Esophagus mucosa (tissue), 1 donor: ENCODE data around the gene BUB1. TPM values are rescaled to one million over a fixed set of nuclear protein-coding genes. Genes with fewer than 3 reads are reported as not detected.
"Not testable (repeated sequence)": the region's sequence is repeated elsewhere in the genome, so short reads cannot be mapped to it uniquely, and the experiment has no call there.

ENCODE experiments used
- ATAC-seq: fragments of 200-7000 bp; cut with Tn5 transposase; one replicate; pipeline ENCODE4 v1.9.1; 2020
- total RNA-seq: library from RNA; stranded (reverse); gene quantifications from one replicate; pipeline ENCODE4 v1.2.4, GENCODE V29; 2023
- donor health status: DM: yes; HTN: yes; CAD: no.

Gene BUB1
- total RNA-seq, 1 donor from 2014 or later, result 15.9 TPM

- not testable (repeated sequence) for ATAC-seq
Observed at GRCh38 chr2:110591973-110592372, 85.9 kb downstream of the BUB1 start.

GRCh38 chr2:110589677-110590330, 88.1 kb downstream of the BUB1 start:
- ATAC-seq, result not testable (repeated sequence)

- not testable (repeated sequence) for ATAC-seq
Observed at GRCh38 chr2:110588520-110588919, 89.3 kb downstream of the BUB1 start.

Other genes with a start within 250 kb of the BUB1 start
- gene LIMS4, start 205.2 kb downstream of the BUB1 start, total RNA-seq, result 0.20 TPM
- gene RGPD6, start 100.8 kb downstream of the BUB1 start, total RNA-seq, result 1.9 TPM
- not detected for gene ACOXL, start 54.5 kb upstream of the BUB1 start, total RNA-seq